ENCODE measurements around the gene HNRNPC. TPM values are rescaled to one million over a fixed set of nuclear protein-coding genes. Genes with fewer than 3 reads are reported as not detected.

The HNRNPC gene
- total RNA-seq, 2 donors from 2014 or later, result 751 to 1,003 TPM

GRCh38 chr14:21205026-21205677, 64.1 kb downstream of the HNRNPC start:
- Histone ChIP-seq H3K36me3 (ENCODE audit: control insufficient read depth, insufficient read depth, low read length) (peaks cover 84% of the 10 kb centered on the region), H3K4me3 (ENCODE audit: low read length) (no peak overlapping the region), H3K27ac (ENCODE audit: low read depth, low read length) (no peak overlapping the region), H3K27me3 (ENCODE audit: control insufficient read depth, insufficient read depth, low read length, poor library complexity, severe bottlenecking) (no peaks in the 10 kb centered on the region), H3K4me1 (ENCODE audit: control insufficient read depth, insufficient read depth, low read length) (peaks cover 41% of the 10 kb centered on the region), H3K9me3 (ENCODE audit: control insufficient read depth, low read length) (no peaks in the 10 kb centered on the region), H3K9ac (ENCODE audit: extremely low read depth, low read length, poor library complexity, severe bottlenecking) (no peak overlapping the region)
- H3K27ac Mint-ChIP-seq, result peak overlapping the region; percentile 55
- WGBS, 2 experiments (ENCODE audit: insufficient coverage in 1 of 2, insufficient read length in 1 of 2), result 95 to 100% methylated on average over 3 to 4 of the region's 4 CpGs
- H3K4me1 Mint-ChIP-seq, result peaks cover 75% of the 10 kb centered on the region
- DNase-seq, result no peak
- TF ChIP-seq, protein P1, sequence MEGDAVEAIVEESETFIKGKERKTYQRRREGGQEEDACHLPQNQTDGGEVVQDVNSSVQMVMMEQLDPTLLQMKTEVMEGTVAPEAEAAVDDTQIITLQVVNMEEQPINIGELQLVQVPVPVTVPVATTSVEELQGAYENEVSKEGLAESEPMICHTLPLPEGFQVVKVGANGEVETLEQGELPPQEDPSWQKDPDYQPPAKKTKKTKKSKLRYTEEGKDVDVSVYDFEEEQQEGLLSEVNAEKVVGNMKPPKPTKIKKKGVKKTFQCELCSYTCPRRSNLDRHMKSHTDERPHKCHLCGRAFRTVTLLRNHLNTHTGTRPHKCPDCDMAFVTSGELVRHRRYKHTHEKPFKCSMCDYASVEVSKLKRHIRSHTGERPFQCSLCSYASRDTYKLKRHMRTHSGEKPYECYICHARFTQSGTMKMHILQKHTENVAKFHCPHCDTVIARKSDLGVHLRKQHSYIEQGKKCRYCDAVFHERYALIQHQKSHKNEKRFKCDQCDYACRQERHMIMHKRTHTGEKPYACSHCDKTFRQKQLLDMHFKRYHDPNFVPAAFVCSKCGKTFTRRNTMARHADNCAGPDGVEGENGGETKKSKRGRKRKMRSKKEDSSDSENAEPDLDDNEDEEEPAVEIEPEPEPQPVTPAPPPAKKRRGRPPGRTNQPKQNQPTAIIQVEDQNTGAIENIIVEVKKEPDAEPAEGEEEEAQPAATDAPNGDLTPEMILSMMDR (conservative IDR thresholded peaks at IDR 0.05), result no peak
- H3K9me3 Mint-ChIP-seq, result no peaks in the 10 kb centered on the region
- H3K4me3 Mint-ChIP-seq, result no peak overlapping the region
- peaks cover 48% of the 10 kb centered on the region for H3K36me3 Mint-ChIP-seq (ENCODE audit: low read depth)
- H3K27me3 Mint-ChIP-seq (ENCODE audit: insufficient read depth), result no peaks in the 10 kb centered on the region

GRCh38 chr14:21204167-21205025, 64.8 kb downstream of the HNRNPC start:
- 92 to 94% methylated on average over 8 of the region's 8 CpGs for WGBS, 2 experiments (ENCODE audit: insufficient coverage in 1 of 2, insufficient read length in 1 of 2)
- H3K9ac ChIP-seq (ENCODE audit: extremely low read depth, low read length, poor library complexity, severe bottlenecking), result no peak overlapping the region
- Mint-ChIP-seq H3K27ac (peak overlapping the region; percentile 84), H3K27me3 (ENCODE audit: insufficient read depth) (no peaks in the 10 kb centered on the region), H3K36me3 (ENCODE audit: low read depth) (peaks cover 41% of the 10 kb centered on the region), H3K4me3 (peak overlapping the region; percentile 25), H3K4me1 (peaks cover 67% of the 10 kb centered on the region), H3K9me3 (no peaks in the 10 kb centered on the region)
- no peak for DNase-seq
- H3K4me3 ChIP-seq (ENCODE audit: low read length), result peak overlapping the region; percentile 20
- H3K27ac ChIP-seq (ENCODE audit: low read depth, low read length), result peak overlapping the region; percentile 20
- H3K36me3 ChIP-seq (ENCODE audit: control insufficient read depth, insufficient read depth, low read length), result peaks cover 77% of the 10 kb centered on the region
- TF ChIP-seq, protein P1 (conservative IDR thresholded peaks at IDR 0.05), result no peak
- H3K9me3 ChIP-seq (ENCODE audit: control insufficient read depth, low read length), result no peaks in the 10 kb centered on the region
- peaks cover 37% of the 10 kb centered on the region for H3K4me1 ChIP-seq (ENCODE audit: control insufficient read depth, insufficient read depth, low read length)
- no peaks in the 10 kb centered on the region for H3K27me3 ChIP-seq (ENCODE audit: control insufficient read depth, insufficient read depth, low read length, poor library complexity, severe bottlenecking)

GRCh38 chr14:21203470-21204166, 65.6 kb downstream of the HNRNPC start:
- H3K4me3 Mint-ChIP-seq, result peak overlapping the region; percentile 25

More at GRCh38 chr14:21203470-21204166, 65.6 kb downstream of the HNRNPC start:
- H3K9me3 ChIP-seq (ENCODE audit: control insufficient read depth, low read length), result no peaks in the 10 kb centered on the region
- WGBS, 2 experiments (ENCODE audit: insufficient coverage in 1 of 2, insufficient read length in 1 of 2), result 79 to 87% methylated on average over 5 to 6 of the region's 8 CpGs
- peak overlapping the region; percentile 20 for H3K4me3 ChIP-seq (ENCODE audit: low read length)
- peaks cover 33% of the 10 kb centered on the region for H3K4me1 ChIP-seq (ENCODE audit: control insufficient read depth, insufficient read depth, low read length)
- Mint-ChIP-seq H3K36me3 (ENCODE audit: low read depth) (peaks cover 35% of the 10 kb centered on the region), H3K27me3 (ENCODE audit: insufficient read depth) (no peaks in the 10 kb centered on the region), H3K4me1 (peaks cover 61% of the 10 kb centered on the region), H3K9me3 (no peaks in the 10 kb centered on the region), H3K27ac (peak overlapping the region; percentile 84)
- peak overlapping the region; percentile 45 for H3K27ac ChIP-seq (ENCODE audit: low read depth, low read length)
- TF ChIP-seq, protein P1 (conservative IDR thresholded peaks at IDR 0.05), result no peak
- DNase-seq, result peak; percentile 69
- peaks cover 69% of the 10 kb centered on the region for H3K36me3 ChIP-seq (ENCODE audit: control insufficient read depth, insufficient read depth, low read length)
- no peak overlapping the region for H3K9ac ChIP-seq (ENCODE audit: extremely low read depth, low read length, poor library complexity, severe bottlenecking)
- H3K27me3 ChIP-seq (ENCODE audit: control insufficient read depth, insufficient read depth, low read length, poor library complexity, severe bottlenecking), result no peaks in the 10 kb centered on the region
